Mucosa of gallbladder (tissue), 1 donor: ENCODE measurements around the gene GFRA1. TPM values are rescaled to one million over a fixed set of nuclear protein-coding genes. Genes with fewer than 3 reads are reported as not detected.

Source experiments
- DNase-seq: peaks from one replicate; pipeline ENCODE4 v3.0.0-alpha.2; 2020; ENCODE audit warnings: low spot score
- total RNA-seq: library from RNA; stranded (reverse); gene quantifications from one replicate; pipeline ENCODE4 v1.2.1, GENCODE V29; 2021
- donor health status: DM: no; HTN: no; CAD: no.

The GFRA1 gene
- total RNA-seq, 1 donor from 2014 or later: 18.3 TPM

- no peak for DNase-seq
Measured at GRCh38 chr10:116160271-116160670, 112.7 kb downstream of the GFRA1 start.

- DNase-seq: no peak
Measured at GRCh38 chr10:116159197-116159596, 113.8 kb downstream of the GFRA1 start.

- DNase-seq: no peak
Measured at GRCh38 chr10:116158036-116158435, 115.0 kb downstream of the GFRA1 start.

GRCh38 chr10:116157485-116157884, 115.5 kb downstream of the GFRA1 start:
- DNase-seq: no peak

- DNase-seq: no peak
Measured at GRCh38 chr10:116156819-116157218, 116.2 kb downstream of the GFRA1 start.

- no peak for DNase-seq
Measured at GRCh38 chr10:116155191-116155590, 117.8 kb downstream of the GFRA1 start.

- DNase-seq: no peak
Measured at GRCh38 chr10:116154651-116155050, 118.4 kb downstream of the GFRA1 start.

GRCh38 chr10:116151076-116151475, 121.9 kb downstream of the GFRA1 start:
- no peak for DNase-seq

- no peak for DNase-seq
Measured at GRCh38 chr10:116150606-116151005, 122.4 kb downstream of the GFRA1 start.

GRCh38 chr10:116147147-116147905, 125.7 kb downstream of the GFRA1 start:
- DNase-seq: no peak

GRCh38 chr10:116146372-116147140, 126.5 kb downstream of the GFRA1 start:
- no peak for DNase-seq

GRCh38 chr10:116143673-116144222, 129.3 kb downstream of the GFRA1 start:
- no peak for DNase-seq

- DNase-seq: no peak
Measured at GRCh38 chr10:116141855-116142254, 131.2 kb downstream of the GFRA1 start.

- no peak for DNase-seq
Measured at GRCh38 chr10:116141246-116141645, 131.8 kb downstream of the GFRA1 start.

- DNase-seq: no peak
Measured at GRCh38 chr10:116139886-116140285, 133.1 kb downstream of the GFRA1 start.

- DNase-seq: no peak
Measured at GRCh38 chr10:116138897-116139296, 134.1 kb downstream of the GFRA1 start.

- DNase-seq: no peak
Measured at GRCh38 chr10:116136261-116136660, 136.7 kb downstream of the GFRA1 start.

- DNase-seq: no peak
Measured at GRCh38 chr10:116134322-116134721, 138.7 kb downstream of the GFRA1 start.

GRCh38 chr10:116133634-116134033, 139.4 kb downstream of the GFRA1 start:
- no peak for DNase-seq

GRCh38 chr10:116132780-116133399, 140.1 kb downstream of the GFRA1 start:
- DNase-seq: no peak

- DNase-seq: no peak
Measured at GRCh38 chr10:116130006-116130405, 143.0 kb downstream of the GFRA1 start.

GRCh38 chr10:116126954-116127695, 145.9 kb downstream of the GFRA1 start:
- DNase-seq: no peak
